Epithelial cell of proximal tubule (primary cell): ENCODE results near the gene TLK1. TPM values are rescaled to one million over a fixed set of nuclear protein-coding genes. Genes with fewer than 3 reads are reported as not detected.

ENCODE experiments used
- DNase-seq: peaks from one replicate; pipeline ENCODE4 v3.0.0-alpha.2; 2011; ENCODE audit warnings: low read depth
- H3K4me3 ChIP-seq: 2 replicates; pipeline ENCODE4 v1.5.1; 2011; ENCODE audit warnings: low read depth, mild to moderate bottlenecking, low read length
- CTCF ChIP-seq: conservative IDR thresholded peaks from 2 replicates; pipeline ENCODE4 v1.5.1; 2012; ENCODE audit warnings: low read depth, mild to moderate bottlenecking, low read length
- total RNA-seq: library from RNA; depleted of rRNA; stranded (reverse); fragments of >200 nt; gene quantifications from 2 replicates; pipeline ENCODE4 v1.2.3, GENCODE V29; 2015

TLK1 gene
- total RNA-seq, 1 donor from 2014 or later, result 10.7 TPM

- no peak overlapping the region for H3K4me3 ChIP-seq
- no peak for DNase-seq
- no peak for TF ChIP-seq CTCF
These were observed 190.7 kb downstream of the TLK1 start for GRCh38 chr2:170969872-170970496.

GRCh38 chr2:170969030-170969429 lies 191.7 kb downstream of the TLK1 start:
- no peak overlapping the region for H3K4me3 ChIP-seq
- TF ChIP-seq CTCF, result no peak
- DNase-seq, result no peak

- no peak overlapping the region for H3K4me3 ChIP-seq
- DNase-seq, result no peak
- TF ChIP-seq CTCF, result no peak
These were observed 192.3 kb downstream of the TLK1 start for GRCh38 chr2:170968205-170969003.

GRCh38 chr2:170967553-170967952 lies 193.1 kb downstream of the TLK1 start:
- no peak overlapping the region for H3K4me3 ChIP-seq
- no peak for TF ChIP-seq CTCF

GRCh38 chr2:170966648-170967396 lies 193.9 kb downstream of the TLK1 start:
- H3K4me3 ChIP-seq, result no peak overlapping the region
- TF ChIP-seq CTCF, result peak; percentile 18
- DNase-seq, result no peak

More at GRCh38 chr2:170967553-170967952, 193.1 kb downstream of the TLK1 start:
- DNase-seq, result no peak

- H3K4me3 ChIP-seq, result no peak overlapping the region
- no peak for DNase-seq
- TF ChIP-seq CTCF, result no peak
These were observed 195.1 kb downstream of the TLK1 start for GRCh38 chr2:170965446-170966225.
